Measurements from ENCODE around the gene XPO1. TPM values are rescaled to one million over a fixed set of nuclear protein-coding genes. Genes with fewer than 3 reads are reported as not detected.

The XPO1 gene
- total RNA-seq, 6 donors from 2014 or later = 52.2 to 145 (median 81.9) TPM

DNA sequence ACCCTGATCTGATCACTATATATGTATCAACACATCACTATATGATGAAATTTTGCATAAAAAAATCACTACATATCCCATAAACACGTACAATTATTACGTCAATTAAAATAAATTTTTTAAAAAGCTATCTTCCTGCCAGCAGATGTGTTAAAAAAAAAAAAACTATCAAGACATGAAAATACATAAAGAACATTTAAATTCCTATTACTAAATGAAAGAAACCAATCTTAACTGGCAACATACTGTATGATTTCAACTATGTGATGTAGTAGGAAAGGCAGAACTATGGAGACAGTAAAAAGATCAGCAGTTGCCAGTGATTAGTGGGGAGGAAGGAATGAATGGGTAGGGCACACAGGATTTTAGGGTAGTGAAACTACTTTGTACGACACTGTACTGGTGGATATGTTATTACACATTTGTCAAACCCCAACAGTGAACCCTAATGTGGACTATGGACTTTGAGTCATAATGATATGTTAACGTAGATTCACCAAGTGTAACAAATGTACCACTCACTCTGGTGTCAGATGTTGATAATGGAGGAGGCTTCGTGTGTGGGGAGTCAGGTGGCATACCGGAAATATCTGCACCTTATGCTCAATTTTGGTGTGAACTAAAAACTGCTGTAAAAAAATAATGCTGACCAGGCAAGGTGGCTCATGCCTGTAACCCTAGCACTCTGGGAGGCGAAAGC is 94.7 kb downstream of the XPO1 start:
- Histone ChIP-seq H3K36me3 (no peaks in the 10 kb centered on the region), H3K4me1 (peaks cover 26 to 45% (median 34%) of the 10 kb centered on the region in 4 donors), H3K4me3 (no peak overlapping the region), H3K9me3 (no peaks in the 10 kb centered on the region), H3K27me3 (no peaks in the 10 kb centered on the region), H3K27ac (no peak overlapping the region)
- 93 to 94% methylated on average over 7 of the region's 7 CpGs for WGBS, 2 donors
- ATAC-seq (ENCODE audit: low FRiP score in 2 of 2) (peak in 1 of 2 donors; percentile 55), DNase-seq (no peak)
- no peak for TF ChIP-seq POLR2AphosphoS5 (IDR thresholded peaks at IDR 0.05)
- TF ChIP-seq POLR2A (IDR thresholded peaks at IDR 0.05) = no peak
- TF ChIP-seq EP300 (IDR thresholded peaks at IDR 0.05) = no peak
- TF ChIP-seq, protein P1, sequence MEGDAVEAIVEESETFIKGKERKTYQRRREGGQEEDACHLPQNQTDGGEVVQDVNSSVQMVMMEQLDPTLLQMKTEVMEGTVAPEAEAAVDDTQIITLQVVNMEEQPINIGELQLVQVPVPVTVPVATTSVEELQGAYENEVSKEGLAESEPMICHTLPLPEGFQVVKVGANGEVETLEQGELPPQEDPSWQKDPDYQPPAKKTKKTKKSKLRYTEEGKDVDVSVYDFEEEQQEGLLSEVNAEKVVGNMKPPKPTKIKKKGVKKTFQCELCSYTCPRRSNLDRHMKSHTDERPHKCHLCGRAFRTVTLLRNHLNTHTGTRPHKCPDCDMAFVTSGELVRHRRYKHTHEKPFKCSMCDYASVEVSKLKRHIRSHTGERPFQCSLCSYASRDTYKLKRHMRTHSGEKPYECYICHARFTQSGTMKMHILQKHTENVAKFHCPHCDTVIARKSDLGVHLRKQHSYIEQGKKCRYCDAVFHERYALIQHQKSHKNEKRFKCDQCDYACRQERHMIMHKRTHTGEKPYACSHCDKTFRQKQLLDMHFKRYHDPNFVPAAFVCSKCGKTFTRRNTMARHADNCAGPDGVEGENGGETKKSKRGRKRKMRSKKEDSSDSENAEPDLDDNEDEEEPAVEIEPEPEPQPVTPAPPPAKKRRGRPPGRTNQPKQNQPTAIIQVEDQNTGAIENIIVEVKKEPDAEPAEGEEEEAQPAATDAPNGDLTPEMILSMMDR (IDR thresholded peaks at IDR 0.05) = no peak

DNA sequence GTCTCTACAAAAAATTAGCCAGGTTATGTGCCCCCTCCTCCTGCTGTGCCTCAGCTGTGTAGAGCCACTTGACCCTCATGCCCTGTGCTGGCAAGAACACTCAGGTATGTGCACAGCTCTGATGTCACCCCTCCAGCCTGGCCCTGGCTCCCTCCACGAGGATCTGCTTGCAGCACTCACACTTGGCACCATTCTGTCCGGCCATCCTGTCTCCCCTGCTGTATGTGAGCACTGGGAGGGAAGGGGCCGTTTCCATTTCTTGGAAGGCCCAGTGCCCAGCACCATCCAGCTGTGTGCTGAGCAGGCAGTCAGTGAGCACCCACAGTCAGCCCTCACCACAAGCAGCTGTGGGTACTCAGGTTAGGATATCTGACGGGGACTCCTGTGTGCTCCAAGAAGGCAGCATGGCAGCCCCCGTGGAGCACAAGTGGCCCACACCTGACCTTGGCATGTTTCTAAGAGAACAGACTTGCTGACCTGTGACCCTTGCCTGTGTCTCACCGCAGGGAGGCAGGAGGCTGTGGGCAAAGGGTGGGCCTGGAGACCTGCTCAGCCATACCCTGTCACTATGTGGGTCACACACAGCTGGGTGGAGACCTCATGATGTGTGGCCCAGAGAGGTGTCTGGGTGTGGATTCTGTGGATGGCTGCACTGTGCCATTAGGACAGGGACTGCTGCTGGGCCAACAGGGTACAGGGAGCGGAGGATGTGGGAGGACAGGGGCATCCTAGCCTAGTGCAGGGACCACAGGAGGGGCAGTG is 98.7 kb downstream of the XPO1 start:
- WGBS, 2 donors = 39 to 55% methylated on average over 5 of the region's 7 CpGs
- Histone ChIP-seq H3K27ac (peak overlapping the region; percentile 18 to 66 (median 57)), H3K36me3 (no peaks in the 10 kb centered on the region), H3K4me1 (peaks cover 51 to 69% (median 52%) of the 10 kb centered on the region in 4 donors), H3K4me3 (no peak overlapping the region), H3K27me3 (no peaks in the 10 kb centered on the region), H3K9me3 (no peaks in the 10 kb centered on the region)
- ATAC-seq (ENCODE audit: low FRiP score in 2 of 2) = peak; percentile 68 to 90
- peak; percentile 8 to 92 for DNase-seq
- TF ChIP-seq, protein P1 (IDR thresholded peaks at IDR 0.05) = no peak
- peak in 1 of 2 donors; percentile 12 for TF ChIP-seq POLR2AphosphoS5 (IDR thresholded peaks at IDR 0.05)

DNA sequence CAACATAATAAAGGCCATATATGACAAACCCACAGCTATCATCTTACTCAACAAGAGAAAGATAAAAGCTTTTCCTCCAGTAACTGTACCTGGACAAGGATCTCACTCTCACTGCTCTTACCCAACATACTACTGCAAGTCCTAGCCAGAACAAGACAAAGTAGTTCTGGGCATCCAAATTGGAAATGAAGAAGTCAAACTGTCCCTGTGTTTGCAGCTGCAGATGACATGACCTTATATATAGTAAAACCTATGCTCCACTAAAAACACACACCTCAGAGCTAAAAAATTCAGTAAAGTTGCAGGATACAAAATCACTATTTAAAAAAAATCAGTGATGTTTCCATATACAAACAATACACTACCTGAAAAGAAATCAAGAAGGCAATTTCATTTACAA is 99.5 kb downstream of the XPO1 start:
- Histone ChIP-seq H3K9me3 (no peaks in the 10 kb centered on the region), H3K36me3 (no peaks in the 10 kb centered on the region), H3K27ac (peak overlapping the region in 1 of 4 donors; percentile 14), H3K4me3 (no peak overlapping the region), H3K4me1 (peaks cover 53 to 72% (median 56%) of the 10 kb centered on the region in 4 donors), H3K27me3 (no peaks in the 10 kb centered on the region)
- DNase-seq (no peak), ATAC-seq (ENCODE audit: low FRiP score in 2 of 2) (no peak)
- no peak for TF ChIP-seq POLR2A (IDR thresholded peaks at IDR 0.05)
- no peak for TF ChIP-seq EP300 (IDR thresholded peaks at IDR 0.05)
- TF ChIP-seq, protein P1 (IDR thresholded peaks at IDR 0.05) = no peak
- no peak for TF ChIP-seq POLR2AphosphoS5 (IDR thresholded peaks at IDR 0.05)

DNA sequence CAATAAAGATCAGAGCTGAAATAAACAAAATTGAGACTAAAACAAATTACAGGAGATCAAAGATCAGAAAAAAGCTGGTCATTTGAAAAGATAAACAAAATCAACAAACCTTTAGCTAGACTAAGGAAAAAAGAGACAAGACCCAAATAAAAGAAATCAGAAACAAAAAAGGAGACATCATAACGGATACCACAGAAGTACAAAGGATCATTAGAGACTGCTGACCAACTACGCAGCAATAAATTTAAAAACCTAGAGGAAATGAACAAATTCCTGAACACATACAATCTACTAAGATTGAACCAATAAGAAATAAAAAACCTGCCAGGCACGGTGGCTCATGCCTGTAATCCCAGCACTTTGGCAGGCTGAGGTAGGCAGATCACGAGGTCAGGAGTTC is 101.0 kb downstream of the XPO1 start:
- WGBS, 2 donors = 92 to 93% methylated on average over 4 of the region's 4 CpGs
- H3K4me3 ChIP-seq = no peak overlapping the region
- H3K27ac ChIP-seq = no peak overlapping the region
- no peak for TF ChIP-seq POLR2A (IDR thresholded peaks at IDR 0.05)
- TF ChIP-seq POLR2AphosphoS5 (IDR thresholded peaks at IDR 0.05) = no peak
- TF ChIP-seq, protein P1 (IDR thresholded peaks at IDR 0.05) = no peak
- no peak for TF ChIP-seq EP300 (IDR thresholded peaks at IDR 0.05)
- DNase-seq = no peak
- peaks cover 53 to 74% (median 59%) of the 10 kb centered on the region in 4 donors for H3K4me1 ChIP-seq
- no peak for ATAC-seq (ENCODE audit: low FRiP score in 2 of 2)
- no peaks in the 10 kb centered on the region for H3K9me3 ChIP-seq
- H3K36me3 ChIP-seq = no peaks in the 10 kb centered on the region
- no peaks in the 10 kb centered on the region for H3K27me3 ChIP-seq

Data from upper lobe of left lung (tissue), 6 donors.